ENCODE measurements around the gene ATP9B.

GRCh38 chr18:79339094-79339908 is 270.1 kb downstream of the ATP9B start:
- TF ChIP-seq CTCF (IDR thresholded peaks at IDR 0.05 in 8 of 11, conservative IDR thresholded peaks at IDR 0.05 in 3 of 11) (no peak), POLR2AphosphoS5 (IDR thresholded peaks at IDR 0.05) (no peak), POLR2A (IDR thresholded peaks at IDR 0.05) (no peak)

Data from spleen (tissue), 7 donors.